Stimulated activated CD4-positive, alpha-beta T cell treated with anti-CD3 and anti-CD28 coated beads, TNF-alpha, amount 100 ng/mL, for 48 hours (primary cell): ENCODE results near the gene ANKRD33B.
"Not testable (repeated sequence)": the region's sequence is repeated elsewhere in the genome, so short reads cannot be mapped to it uniquely, and the experiment has no call there.

Experiments
- DNase-seq, 3 donors: peaks; one replicate each; pipeline ENCODE4 v3.0.0-alpha.2; 2020; ENCODE audit warnings: low read depth in 3 of 3

ANKRD33B gene

DNA sequence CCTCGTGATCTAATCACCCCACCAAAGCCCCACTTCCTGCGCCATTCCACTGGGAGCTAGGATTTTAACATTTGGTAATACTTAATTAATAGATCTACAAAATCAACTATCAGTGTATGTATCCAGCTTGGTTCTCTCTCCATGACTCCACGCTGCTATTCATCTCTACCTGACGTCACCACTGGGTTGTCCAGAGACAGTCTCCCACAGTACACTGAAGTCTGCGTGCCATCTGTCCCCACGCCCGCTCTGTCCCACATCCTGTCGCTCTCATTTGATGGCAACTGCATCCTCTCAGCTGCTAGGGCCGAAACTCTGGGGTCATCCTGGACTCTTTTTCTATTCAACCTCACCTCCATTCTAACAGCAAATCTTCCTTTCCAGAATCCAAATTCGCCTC, 53.2 kb downstream of the ANKRD33B start:
- DNase-seq = no peak

GRCh38 chr5:10618311-10618710, 54.4 kb downstream of the ANKRD33B start:
- no peak for DNase-seq

- DNase-seq = no peak
These were observed 55.8 kb downstream of the ANKRD33B start for GRCh38 chr5:10619649-10620048.

- DNase-seq = no peak
These were observed 56.5 kb downstream of the ANKRD33B start for GRCh38 chr5:10620346-10620745.

DNA sequence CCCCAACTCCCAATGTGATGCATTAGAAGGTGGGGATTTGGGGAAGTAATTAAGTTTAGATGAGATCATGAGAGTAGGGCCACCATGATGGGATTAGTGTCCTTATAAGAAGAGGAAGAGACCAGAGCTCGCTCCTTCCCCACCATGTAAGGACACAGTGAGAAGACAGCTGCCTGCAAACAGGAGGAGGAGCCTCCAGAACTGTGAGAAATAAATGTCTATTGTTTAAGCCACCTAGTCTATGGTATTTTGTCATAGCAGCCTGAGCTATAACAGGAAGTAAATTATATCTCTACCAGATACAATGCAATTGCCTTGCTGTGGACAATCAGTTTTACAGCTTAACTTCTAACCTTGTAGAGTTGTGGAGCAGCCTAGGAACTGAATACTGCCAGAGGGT, 58.0 kb downstream of the ANKRD33B start:
- DNase-seq = no peak

DNA sequence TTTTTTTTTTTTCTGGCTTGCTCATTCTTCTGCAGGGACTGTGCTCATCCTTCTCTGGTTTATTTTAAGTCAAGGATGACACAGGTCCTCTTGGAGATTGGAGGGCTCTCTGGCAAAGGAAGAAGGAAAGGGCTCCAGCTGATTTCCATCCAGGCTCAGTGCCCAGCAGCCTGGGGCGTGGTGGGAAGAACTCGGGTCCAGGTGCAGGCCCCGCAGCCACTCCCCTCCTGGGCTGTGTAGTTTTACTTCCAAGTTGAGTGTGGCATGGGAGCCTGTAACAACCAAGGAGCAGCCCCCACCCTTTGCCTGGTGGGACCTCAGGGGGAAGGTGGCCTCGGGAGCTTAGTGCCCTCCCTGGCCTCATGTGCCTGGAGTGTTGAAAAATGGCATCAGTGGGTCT, 58.9 kb downstream of the ANKRD33B start:
- no peak for DNase-seq

- DNase-seq = no peak
These were observed 59.5 kb downstream of the ANKRD33B start for GRCh38 chr5:10623305-10623910.

DNA sequence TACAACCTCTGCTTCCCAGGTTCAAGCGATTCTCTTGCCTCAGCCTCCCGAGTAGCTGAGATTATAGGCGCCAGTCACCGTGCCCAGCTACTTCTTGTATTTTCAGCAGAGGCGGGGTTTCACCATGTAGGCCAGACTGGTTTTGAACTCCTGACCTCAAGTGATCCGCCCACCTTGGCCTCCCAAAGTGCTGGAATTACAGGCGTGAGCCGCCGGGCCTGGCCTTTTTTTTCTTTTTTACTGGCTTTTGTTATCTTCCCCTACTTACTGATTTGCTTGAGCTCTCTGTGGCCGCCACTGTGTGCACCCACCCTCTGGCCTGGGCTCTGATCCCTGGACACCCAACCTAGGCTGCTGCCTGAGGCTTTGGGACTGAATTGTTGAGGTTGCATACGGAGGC, 60.3 kb downstream of the ANKRD33B start:
- no peak for DNase-seq

- no peak for DNase-seq
These were observed 60.8 kb downstream of the ANKRD33B start for GRCh38 chr5:10624679-10625078.

GRCh38 chr5:10625700-10626472, 62.0 kb downstream of the ANKRD33B start:
- no peak for DNase-seq

GRCh38 chr5:10626473-10627013, 62.7 kb downstream of the ANKRD33B start:
- no peak for DNase-seq

DNA sequence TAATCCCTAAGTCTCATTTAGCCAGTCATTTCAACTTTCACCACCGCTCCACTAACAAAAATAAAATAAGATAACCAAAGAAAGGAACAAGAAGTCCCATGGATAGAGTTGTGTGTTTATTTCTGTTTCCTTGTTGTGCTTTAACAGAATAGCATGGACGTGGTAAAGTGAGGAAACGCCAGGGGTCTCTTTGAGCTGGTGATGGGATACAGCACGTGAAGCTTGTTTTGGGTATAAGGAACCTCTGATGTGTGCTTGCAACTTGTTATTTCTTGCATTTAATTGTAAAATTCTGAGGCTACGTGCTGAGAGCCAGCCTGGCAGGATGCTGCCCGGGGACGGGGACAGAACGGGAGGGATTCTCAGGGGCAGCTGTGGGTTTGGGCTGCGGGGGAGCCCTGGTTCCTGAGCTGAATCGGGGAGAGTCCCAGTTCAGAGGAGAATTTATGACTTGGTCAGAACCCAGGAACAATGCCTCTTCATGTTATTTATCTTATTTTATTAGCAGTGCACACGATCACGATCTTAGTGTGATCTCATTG, 63.4 kb downstream of the ANKRD33B start:
- DNase-seq = no peak

GRCh38 chr5:10628601-10629000, 64.7 kb downstream of the ANKRD33B start:
- no peak for DNase-seq

DNA sequence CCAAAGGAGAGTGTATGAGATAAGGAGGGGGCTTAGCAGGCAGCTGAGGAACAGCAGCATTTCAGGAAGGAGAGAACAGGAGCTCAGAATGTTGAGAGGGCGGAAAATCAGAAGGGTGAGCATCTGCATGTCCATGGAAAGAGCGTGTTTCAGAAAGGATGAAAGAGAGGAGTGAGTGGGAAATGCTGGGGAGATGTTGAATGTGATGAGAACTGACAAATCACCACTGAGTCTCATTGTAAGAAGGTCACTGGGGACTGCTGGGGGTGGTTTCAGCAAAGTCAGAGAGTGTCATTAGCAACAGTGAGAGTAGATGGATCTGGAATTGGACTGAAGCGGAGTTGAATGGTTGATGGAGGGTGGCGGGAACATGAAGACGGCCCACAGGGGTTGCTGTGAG, 65.8 kb downstream of the ANKRD33B start:
- no peak for DNase-seq

DNA sequence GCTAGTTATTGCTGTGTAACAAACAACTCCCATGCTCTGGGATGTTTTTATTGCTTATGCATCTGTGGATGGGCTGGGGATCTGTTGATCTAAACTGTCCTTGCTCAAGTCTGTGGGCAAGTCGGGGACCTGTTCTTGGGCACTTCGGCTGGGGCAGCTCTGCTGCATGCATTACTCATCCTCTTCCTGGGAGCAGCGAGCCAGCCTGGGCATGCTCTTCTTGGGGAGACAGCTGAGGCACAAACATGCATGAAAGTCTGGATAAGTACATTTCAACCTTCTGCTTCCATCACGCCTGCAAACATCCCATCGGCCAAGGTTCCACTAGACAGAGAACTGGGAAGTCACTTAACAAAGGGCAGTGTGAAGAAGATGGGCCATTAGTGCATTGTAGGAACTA, 66.3 kb downstream of the ANKRD33B start:
- no peak for DNase-seq

- not testable (repeated sequence) for DNase-seq
These were observed 66.9 kb downstream of the ANKRD33B start for GRCh38 chr5:10630744-10631143.

DNA sequence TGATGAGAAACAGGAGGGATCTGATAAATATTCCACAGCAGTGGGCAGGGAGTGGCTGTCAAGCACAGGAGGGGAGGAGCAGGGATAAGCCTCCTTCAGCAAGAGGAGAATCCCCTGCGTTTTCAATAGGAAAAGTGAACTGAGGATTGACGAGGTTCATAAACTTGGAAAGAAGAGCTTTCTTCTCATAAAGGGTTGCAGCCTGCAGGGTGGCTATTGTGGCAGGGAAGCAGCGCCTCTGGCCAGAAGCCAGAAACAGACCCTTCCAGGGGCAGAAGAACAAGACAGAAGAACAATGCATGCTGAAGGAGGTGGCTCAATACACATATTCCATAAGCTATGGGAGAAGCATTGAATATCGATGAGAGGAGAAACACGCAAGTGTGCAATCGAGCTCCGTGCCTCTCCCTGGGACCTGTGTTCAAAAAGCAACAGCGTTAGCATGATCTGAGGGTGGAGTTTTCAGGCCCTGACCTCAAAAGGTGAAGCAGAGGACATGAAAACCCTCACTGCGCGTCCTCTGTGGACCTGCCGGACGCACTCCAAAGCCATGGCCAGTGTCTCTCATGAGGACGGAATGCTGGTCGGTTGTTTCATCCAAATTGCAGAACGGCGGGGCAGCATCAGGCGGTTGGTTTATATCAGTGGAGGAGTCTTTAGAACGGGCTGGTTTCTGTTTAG, 67.6 kb downstream of the ANKRD33B start:
- DNase-seq = no peak

- peak; percentile 26 to 54 (median 39) for DNase-seq
These were observed 68.4 kb downstream of the ANKRD33B start for GRCh38 chr5:10632110-10632761.

- DNase-seq = no peak
These were observed 69.6 kb downstream of the ANKRD33B start for GRCh38 chr5:10633271-10634049.

DNA sequence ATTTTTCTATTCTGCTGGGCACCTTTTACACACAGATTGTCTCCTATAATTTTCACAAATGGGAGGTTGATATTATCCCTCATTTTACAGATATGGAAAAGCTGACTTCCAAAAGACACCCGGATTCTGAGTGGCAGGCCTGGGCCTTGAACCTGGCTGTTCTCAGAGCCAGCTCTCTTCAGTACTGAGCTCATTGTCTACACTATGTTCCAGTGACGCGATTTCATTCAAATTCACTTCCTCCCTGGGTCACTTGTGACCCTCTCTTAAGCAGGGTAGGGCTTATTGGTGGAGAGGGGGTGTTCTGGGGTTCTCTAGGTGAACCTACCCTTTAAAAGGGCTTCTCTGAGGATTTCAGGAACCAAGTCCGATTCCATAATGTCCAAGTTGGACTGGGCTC, 70.2 kb downstream of the ANKRD33B start:
- DNase-seq = no peak

DNA sequence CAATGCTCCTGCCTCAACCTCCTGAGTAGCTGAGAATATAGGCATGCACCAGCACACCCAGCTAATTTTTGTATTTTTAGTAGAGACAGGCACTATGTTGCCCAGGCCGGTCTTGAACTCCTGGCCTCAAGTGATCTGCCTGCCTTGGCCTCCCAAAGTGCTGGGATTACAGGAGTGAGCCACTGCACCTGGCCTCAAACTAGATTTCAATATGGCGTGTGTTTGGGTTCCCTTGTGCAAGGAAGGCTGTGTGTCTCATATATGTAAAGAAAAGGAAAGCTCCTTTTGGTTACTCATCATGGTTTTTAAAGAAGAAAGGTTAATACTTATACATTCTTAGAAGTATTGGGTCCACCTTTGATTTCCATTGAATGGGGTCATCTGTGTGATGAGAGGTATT, 70.7 kb downstream of the ANKRD33B start:
- no peak for DNase-seq
